HepG2 (cell line): Measurements from ENCODE around the gene NDUFB3. TPM values are rescaled to one million over a fixed set of nuclear protein-coding genes. Genes with fewer than 3 reads are reported as not detected.
A peak's percentile ranks its signal among the peaks of the same experiment; 100 is the strongest.

Experiments used
- CAMTA2 ChIP-seq: sonication (generic); formaldehyde crosslinking; IDR thresholded peaks from 2 replicates; pipeline ENCODE4 v1.4.0; 2020; ENCODE audit warnings: mild to moderate bottlenecking, missing genetic modification reagents, borderline replicate concordance
- GLMP ChIP-seq: sonication (generic); formaldehyde crosslinking; IDR thresholded peaks from 2 replicates; pipeline ENCODE4 v1.9.0; 2021; ENCODE audit warnings: missing genetic modification reagents, mild to moderate bottlenecking, borderline replicate concordance
- GZF1 ChIP-seq: sonication (generic); formaldehyde crosslinking; IDR thresholded peaks from 2 replicates; pipeline ENCODE4 v1.5.1; 2020; ENCODE audit warnings: mild to moderate bottlenecking, missing genetic modification reagents
- KDM2A ChIP-seq: sonication (generic); formaldehyde crosslinking; IDR thresholded peaks from 2 replicates; pipeline ENCODE4 v1.4.0; 2020; ENCODE audit warnings: low read depth, missing genetic modification reagents, borderline replicate concordance
- PATZ1 ChIP-seq: sonication (generic); formaldehyde crosslinking; IDR thresholded peaks from 2 replicates; pipeline ENCODE4 v1.4.0; 2020; ENCODE audit warnings: missing genetic modification reagents
- RARA ChIP-seq: IDR thresholded peaks from 2 replicates; pipeline ENCODE4 v1.6.1; 2016; ENCODE audit warnings: missing genetic modification reagents, missing compliant biosample characterization
- RNF2 ChIP-seq: fragments of 450-650 bp; conservative IDR thresholded peaks from 2 replicates; pipeline ENCODE4 v1.6.1; 2016; ENCODE audit warnings: low read depth
- SKI ChIP-seq: fragments of 450-650 bp; IDR thresholded peaks from one replicate; pipeline ENCODE4 v1.6.1; 2018; ENCODE audit warnings: mild to moderate bottlenecking; ENCODE audit not compliant: partially characterized antibody
- TFAP4 ChIP-seq: sonication (generic); IDR thresholded peaks from 2 replicates; pipeline ENCODE4 v1.6.1; 2016; ENCODE audit warnings: low read depth, borderline replicate concordance
- TFDP1 ChIP-seq: IDR thresholded peaks from 2 replicates; pipeline ENCODE4 v1.6.1; 2016; ENCODE audit warnings: missing compliant biosample characterization, missing genetic modification reagents, borderline replicate concordance
- XRCC5 ChIP-seq: fragments of 200-400 bp; formaldehyde crosslinking; optimal IDR thresholded peaks from 2 replicates; pipeline ENCODE3; 2017; ENCODE audit warnings: mild to moderate bottlenecking, low read length
- YY1 ChIP-seq: IDR thresholded peaks from 2 replicates; pipeline ENCODE4 v1.6.1; 2011; ENCODE audit warnings: low read length, low read depth, moderate library complexity, mild to moderate bottlenecking; ENCODE audit not compliant: insufficient read depth, insufficient replicate concordance
- ZNF296 ChIP-seq: sonication (generic); formaldehyde crosslinking; conservative IDR thresholded peaks from 2 replicates; pipeline ENCODE4 v1.5.0; 2020; ENCODE audit warnings: mild to moderate bottlenecking, missing genetic modification reagents
- ZNF329 ChIP-seq: sonication (generic); formaldehyde crosslinking; IDR thresholded peaks from 2 replicates; pipeline ENCODE4 v1.9.0; 2021; ENCODE audit warnings: low read depth, mild to moderate bottlenecking, missing genetic modification reagents
- ZNF382 ChIP-seq: sonication (generic); formaldehyde crosslinking; IDR thresholded peaks from 2 replicates; pipeline ENCODE4 v1.5.0; 2020; ENCODE audit warnings: missing genetic modification reagents, mild to moderate bottlenecking, borderline replicate concordance
- ZNF644 ChIP-seq: IDR thresholded peaks from 2 replicates; pipeline ENCODE4 v1.6.1; 2016; ENCODE audit warnings: low read depth
- ZZZ3 ChIP-seq: sonication (generic); formaldehyde crosslinking; IDR thresholded peaks from 2 replicates; pipeline ENCODE4 v1.4.0; 2020; ENCODE audit warnings: missing genetic modification reagents, mild to moderate bottlenecking, borderline replicate concordance
- polyA plus RNA-seq, 8 experiments: library from polyadenylated mRNA; depleted of rRNA in 3 of 8; stranded (reverse) in 7 of 8; unstranded in 1 of 8; fragments of >200 nt; fragmentation: Illumina TruSeq in 4 of 8; extraction: Trizol in 4 of 8; gene quantifications; 2 replicates each; pipeline versions ENCODE4 v1.2.1 to v1.2.3, GENCODE V29; 2011 to 2016; ENCODE audit warnings: low read depth in 4 of 8, missing spikeins in 1 of 8, mixed read lengths in 1 of 8; ENCODE audit not compliant: insufficient read depth in 1 of 8
- total RNA-seq, 5 experiments: library from RNA; depleted of rRNA; stranded (reverse); fragments of >200 nt; fragmentation: Illumina TruSeq; extraction: Trizol; gene quantifications; 2 replicates each; pipeline ENCODE4 v1.2.3, GENCODE V29; 2016; ENCODE audit warnings: low read depth in 1 of 5

NDUFB3 gene
- total and polyA plus RNA-seq, 2 of the 13 experiments (the other 11 are each of a cell fraction or from before 2014, with no cell fraction given), result 50.7 to 159 TPM

GRCh38 chr2:201071479-201072200, at the start of gene NDUFB3, which contains the start of gene HYCC2 (continued):
- TF ChIP-seq TFAP4 (peak; percentile 53), TFDP1 (CRISPR knock-in tag) (peak; percentile 71; the same call in 1 of the 2 replicates), RARA (CRISPR knock-in tag) (peak; percentile 60), CAMTA2 (CRISPR knock-in tag) (0 out of 2 replicates have a peak, but pooled peaks have one; percentile 19), ZNF382 (CRISPR knock-in tag) (no peak), GLMP (CRISPR knock-in tag) (no peak), ZZZ3 (CRISPR knock-in tag) (peak; percentile 95; the same call in 1 of the 2 replicates), KDM2A (CRISPR knock-in tag) (peak; percentile 93), ZNF296 (CRISPR knock-in tag) (no peak), YY1 (peak; percentile 34), ZNF644 (no peak; the same call in 1 of the 2 replicates), XRCC5 (peak; percentile 98), RNF2 (0 out of 2 replicates have a peak, but pooled peaks have one; percentile 63), GZF1 (no peak), SKI (peak; percentile 68), ZNF329 (CRISPR knock-in tag) (no peak), PATZ1 (peak; percentile 71)
